ENCODE measurements around the gene MDC1.

The MDC1 gene

GRCh38 chr6:30716879-30717128 lies 277 bp downstream of the MDC1 start:
- peak overlapping the region; percentile 75 for H3K4me3 ChIP-seq (ENCODE audit: low read length)
- H3K79me2 ChIP-seq (ENCODE audit: low read length), result peaks cover 30% of the 10 kb centered on the region
- no peaks in the 10 kb centered on the region for H3K27me3 ChIP-seq (replicated peaks; ENCODE audit: insufficient read depth, low read length)
- peak overlapping the region; percentile 94 for H3K4me2 ChIP-seq (ENCODE audit: low read depth, low read length)
- no peaks in the 10 kb centered on the region for H3K9me3 ChIP-seq (replicated peaks; ENCODE audit: insufficient read depth, low read length)
- H3K27ac ChIP-seq (ENCODE audit: low read length), result peak overlapping the region; percentile 77
- peaks cover 3% of the 10 kb centered on the region; the same call in 1 of the 2 replicates for H3K36me3 ChIP-seq (replicated peaks; ENCODE audit: insufficient read depth, low read length)
- H3K9ac ChIP-seq (ENCODE audit: low read length), result peak overlapping the region; percentile 84
- no peaks in the 10 kb centered on the region for H3K9me2 ChIP-seq (replicated peaks; ENCODE audit: insufficient read depth, low read length)
- H3F3A ChIP-seq (ENCODE audit: insufficient read depth, low read length), result peaks cover 34% of the 10 kb centered on the region
- no peak for DNase-seq
- H4K20me1 ChIP-seq (ENCODE audit: insufficient read depth, low read length), result peaks cover 3% of the 10 kb centered on the region
- H3K4me1 ChIP-seq (ENCODE audit: low read length), result peaks cover 8% of the 10 kb centered on the region
- H2AFZ ChIP-seq (ENCODE audit: low read length), result peak overlapping the region; percentile 43
- TF ChIP-seq CTCF (IDR thresholded peaks at IDR 0.05; ENCODE audit: low read length) (no peak), EZH2phosphoT487 (IDR thresholded peaks at IDR 0.05; ENCODE audit: low read length) (no peak), EZH2 (optimal IDR thresholded peaks at IDR 0.05; ENCODE audit: low read depth, low read length) (no peak)

- no peak overlapping the region for H3K27ac ChIP-seq (ENCODE audit: low read length)
- no peak for DNase-seq
- H3K4me2 ChIP-seq (ENCODE audit: low read depth, low read length), result no peak overlapping the region
- H4K20me1 ChIP-seq (ENCODE audit: insufficient read depth, low read length), result no peaks in the 10 kb centered on the region
- peaks cover 13% of the 10 kb centered on the region for H3K79me2 ChIP-seq (ENCODE audit: low read length)
- no peaks in the 10 kb centered on the region for H3K27me3 ChIP-seq (replicated peaks; ENCODE audit: insufficient read depth, low read length)
- no peaks in the 10 kb centered on the region for H3K9me2 ChIP-seq (replicated peaks; ENCODE audit: insufficient read depth, low read length)
- H3K4me1 ChIP-seq (ENCODE audit: low read length), result peaks cover 8% of the 10 kb centered on the region
- H3F3A ChIP-seq (ENCODE audit: insufficient read depth, low read length), result peaks cover 15% of the 10 kb centered on the region
- H3K36me3 ChIP-seq (replicated peaks; ENCODE audit: insufficient read depth, low read length), result peaks cover 3% of the 10 kb centered on the region; the same call in 1 of the 2 replicates
- H3K4me3 ChIP-seq (ENCODE audit: low read length), result no peak overlapping the region
- TF ChIP-seq CTCF (IDR thresholded peaks at IDR 0.05; ENCODE audit: low read length) (no peak), EZH2phosphoT487 (IDR thresholded peaks at IDR 0.05; ENCODE audit: low read length) (no peak), EZH2 (optimal IDR thresholded peaks at IDR 0.05; ENCODE audit: low read depth, low read length) (no peak)
- no peaks in the 10 kb centered on the region for H3K9me3 ChIP-seq (replicated peaks; ENCODE audit: insufficient read depth, low read length)
- H3K9ac ChIP-seq (ENCODE audit: low read length), result no peak overlapping the region
- H2AFZ ChIP-seq (ENCODE audit: low read length), result no peak overlapping the region
Observed at GRCh38 chr6:30714263-30714662, 2.8 kb downstream of the MDC1 start.

GRCh38 chr6:30712441-30712945 lies 4.6 kb downstream of the MDC1 start:
- Histone ChIP-seq H3K4me3 (ENCODE audit: low read length) (no peak overlapping the region), H2AFZ (ENCODE audit: low read length) (no peak overlapping the region), H3K9ac (ENCODE audit: low read length) (no peak overlapping the region), H3K9me2 (replicated peaks; ENCODE audit: insufficient read depth, low read length) (no peaks in the 10 kb centered on the region), H3K9me3 (replicated peaks; ENCODE audit: insufficient read depth, low read length) (no peaks in the 10 kb centered on the region), H3K27ac (ENCODE audit: low read length) (no peak overlapping the region), H3K4me1 (ENCODE audit: low read length) (no peaks in the 10 kb centered on the region), H3K36me3 (replicated peaks; ENCODE audit: insufficient read depth, low read length) (peaks cover 3% of the 10 kb centered on the region; the same call in 1 of the 2 replicates), H3K27me3 (replicated peaks; ENCODE audit: insufficient read depth, low read length) (no peaks in the 10 kb centered on the region), H4K20me1 (ENCODE audit: insufficient read depth, low read length) (no peaks in the 10 kb centered on the region), H3K79me2 (ENCODE audit: low read length) (peaks cover 13% of the 10 kb centered on the region), H3K4me2 (ENCODE audit: low read depth, low read length) (no peak overlapping the region), H3F3A (ENCODE audit: insufficient read depth, low read length) (no peaks in the 10 kb centered on the region)
- DNase-seq, result no peak
- no peak for TF ChIP-seq CTCF (IDR thresholded peaks at IDR 0.05; ENCODE audit: low read length)
- TF ChIP-seq EZH2phosphoT487 (IDR thresholded peaks at IDR 0.05; ENCODE audit: low read length), result no peak
- TF ChIP-seq EZH2 (optimal IDR thresholded peaks at IDR 0.05; ENCODE audit: low read depth, low read length), result no peak

All from MM.1S (cell line).